HG02981 (cell line): ENCODE results near the gene SLC22A31.
"Not testable (repeated sequence)": the region's sequence is repeated elsewhere in the genome, so short reads cannot be mapped to it uniquely, and the experiment has no call there.

ENCODE experiments used
- ATAC-seq: cut with Tn5 transposase; IDR thresholded peaks from one replicate; pipeline ENCODE4 v1.9.1; 2021; ENCODE audit warnings: mild to moderate bottlenecking, moderate library complexity; ENCODE audit not compliant: unreplicated experiment

SLC22A31 gene

DNA sequence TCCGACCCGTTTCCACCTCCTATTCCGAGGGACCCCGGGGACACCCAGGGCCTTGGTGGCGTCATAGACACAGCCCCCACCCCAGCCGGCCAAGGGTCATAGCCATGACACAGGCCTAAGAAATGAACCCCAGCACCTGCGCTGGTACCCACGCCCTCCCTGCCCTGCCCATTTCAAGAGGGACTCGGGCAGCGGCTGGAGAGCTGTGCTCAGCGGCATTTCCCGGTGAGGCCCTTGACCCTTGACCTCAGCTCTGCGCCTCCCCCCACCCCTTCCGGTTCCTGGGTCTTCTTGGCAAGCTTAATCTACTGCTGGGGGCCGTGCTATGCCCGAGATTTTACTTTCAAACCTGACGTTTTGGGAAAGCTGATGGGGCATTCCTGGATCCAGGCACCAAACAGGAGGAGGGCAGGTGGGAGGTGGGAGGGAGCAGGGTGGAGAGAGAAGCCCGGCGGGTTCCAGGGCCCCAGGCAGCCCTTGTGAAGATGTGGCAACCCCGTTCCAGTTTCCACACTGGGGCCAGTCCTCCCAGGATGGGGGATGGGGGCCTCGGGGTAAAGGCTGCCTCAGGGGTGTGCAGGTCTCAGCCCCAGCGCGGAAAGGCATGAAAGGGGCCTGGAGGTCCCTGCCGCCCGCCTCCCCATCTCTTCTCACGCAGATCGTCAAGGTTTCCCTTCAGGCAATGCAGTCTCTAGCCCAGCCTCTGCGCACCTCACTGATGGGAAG is at the start of gene SLC22A31:
SLC22A31 (minus strand) TSS at position 414 of the 726 bp plus-strand sequence; CDS start at position 378, 36 bp downstream.
- no peak for ATAC-seq

DNA sequence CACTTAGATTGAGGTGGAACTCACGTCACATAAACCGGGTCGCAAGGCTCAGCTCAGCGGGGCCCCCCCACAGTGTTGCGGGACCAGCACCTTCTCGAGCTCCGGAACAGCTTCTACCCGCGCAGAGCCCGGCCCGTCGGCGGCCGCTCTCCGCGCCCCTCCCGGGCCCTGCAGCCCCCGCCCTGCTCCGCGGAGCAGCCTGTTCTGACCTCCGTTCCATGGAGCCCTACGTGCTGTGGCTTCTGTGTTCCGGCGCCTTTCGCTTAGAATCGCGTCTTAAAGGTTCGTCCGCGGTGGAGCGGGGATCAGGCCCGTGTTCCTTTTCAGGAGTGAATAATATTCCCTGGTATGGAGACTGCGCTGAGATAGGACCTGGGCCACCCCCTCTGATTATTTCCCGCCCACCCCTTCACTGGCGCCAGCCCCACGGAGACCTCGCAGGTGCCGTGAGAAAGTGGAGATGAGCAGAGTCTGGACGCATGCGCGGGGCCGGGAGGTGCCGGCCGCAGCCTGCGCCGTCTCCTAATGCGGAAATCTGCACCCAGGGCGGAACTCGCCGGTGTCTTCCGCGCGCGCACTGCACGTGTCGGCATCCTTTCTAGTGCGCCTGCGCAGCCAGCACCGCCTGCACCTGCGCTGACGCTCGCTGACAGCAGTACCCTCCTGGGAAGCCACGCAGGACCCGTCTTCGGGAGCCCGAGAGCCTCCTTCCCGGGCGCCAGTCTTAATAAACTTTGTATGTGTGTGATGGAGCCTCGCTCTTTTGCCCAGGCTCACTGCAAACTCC is 48.1 kb upstream of the SLC22A31 start:
- ATAC-seq: no peak

DNA sequence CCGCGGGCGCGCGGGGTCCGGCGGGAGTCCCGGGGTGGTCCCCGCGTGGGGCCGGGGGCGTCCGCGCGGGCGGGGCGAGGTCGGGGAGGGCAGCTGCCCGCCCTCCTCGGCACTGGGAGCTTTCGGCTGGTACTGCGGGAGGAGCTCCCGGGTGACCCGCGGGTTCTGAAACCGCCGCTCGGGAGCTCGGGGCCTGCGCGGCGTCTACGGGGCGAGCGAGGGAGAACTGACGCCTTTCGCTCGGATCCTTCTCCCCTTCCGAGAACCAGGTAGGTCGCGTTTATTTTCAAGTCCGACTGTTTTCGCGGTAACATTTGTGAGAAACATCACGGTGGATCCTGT is 47.4 kb upstream of the SLC22A31 start:
- ATAC-seq: not testable (repeated sequence)

DNA sequence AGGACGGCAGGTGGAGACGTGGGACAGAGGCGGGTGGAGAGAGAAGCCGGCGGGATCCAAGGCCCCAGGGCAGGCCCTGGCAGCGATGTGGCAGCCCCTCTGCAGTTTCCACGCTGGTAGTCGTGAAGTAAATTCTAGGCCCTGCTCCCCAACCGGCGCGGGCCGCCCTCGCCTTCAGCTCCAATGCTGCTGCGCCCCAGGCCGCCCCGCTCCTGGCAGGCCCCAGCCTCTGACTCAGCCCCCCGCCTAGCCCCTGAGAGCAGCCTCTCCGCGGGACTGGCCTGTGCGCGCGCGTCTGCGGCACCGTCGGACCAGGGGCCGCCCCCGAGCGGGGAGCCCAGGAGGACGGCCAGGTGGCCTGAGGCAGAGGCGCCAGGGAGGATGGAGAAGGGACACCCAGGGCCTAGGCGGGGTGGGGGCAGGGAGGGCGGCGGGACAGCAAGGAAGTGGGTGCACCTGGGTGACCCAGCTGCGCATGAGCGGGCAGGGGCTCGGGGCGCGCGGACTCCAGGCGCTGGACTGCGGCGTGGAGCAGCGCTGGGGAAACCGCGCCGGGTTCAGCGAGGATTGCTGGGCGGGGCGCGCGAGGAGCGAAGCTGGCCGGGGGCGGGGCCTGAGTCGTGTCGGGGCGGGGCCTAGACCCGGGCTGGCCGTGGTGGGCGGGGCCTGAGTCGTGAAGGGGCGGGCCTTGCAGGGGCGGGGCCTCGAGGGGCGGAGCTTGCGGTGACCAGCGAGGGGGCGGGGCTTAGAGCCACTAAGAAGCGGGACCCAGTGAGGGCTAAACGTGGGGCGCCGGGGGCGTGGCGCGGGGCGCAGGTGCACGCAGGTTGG is 46.8 kb upstream of the SLC22A31 start:
- peak; percentile 65 for ATAC-seq

DNA sequence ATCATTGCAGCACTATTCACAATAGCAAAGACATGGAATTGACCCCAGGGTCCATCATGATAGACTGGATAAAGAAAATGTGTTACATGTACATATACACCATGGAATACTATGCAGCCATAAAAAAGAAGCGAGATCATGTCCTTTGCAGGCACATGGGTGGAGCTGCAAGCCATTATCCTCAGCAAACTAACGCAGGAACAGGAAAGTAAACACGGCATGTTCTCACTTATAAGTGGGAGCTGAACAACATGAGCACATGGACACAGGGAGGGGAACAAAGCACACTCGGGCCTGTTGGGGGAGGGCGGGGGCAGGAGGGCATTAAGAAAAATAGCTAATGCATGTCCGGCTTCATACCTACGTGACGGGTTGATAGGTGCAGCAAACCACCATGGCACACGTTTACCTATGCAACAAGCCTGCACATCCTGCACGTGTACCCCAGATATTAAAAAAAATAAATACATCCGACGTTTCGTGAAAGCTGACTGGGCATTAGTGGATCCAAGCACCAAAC is 46.1 kb upstream of the SLC22A31 start:
- no peak for ATAC-seq

DNA sequence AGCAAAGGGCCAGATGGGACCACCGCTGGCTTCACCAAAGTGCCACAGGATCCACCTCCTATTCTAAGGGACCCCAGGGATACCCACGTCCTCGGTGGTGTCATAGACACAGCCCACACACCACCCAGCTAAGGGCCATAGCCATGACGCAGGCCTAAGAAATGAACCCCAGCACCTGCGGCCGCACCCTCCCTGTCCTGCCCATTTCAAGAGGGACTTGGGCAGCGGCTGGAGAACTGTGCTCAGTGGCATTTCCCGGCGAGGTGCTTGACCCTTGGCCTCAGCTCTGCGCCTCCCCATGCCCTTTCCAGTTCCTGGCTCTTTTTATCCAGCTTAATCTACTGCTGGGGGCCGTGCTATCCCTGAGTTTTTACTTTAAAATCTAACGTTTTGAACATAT is 44.4 kb upstream of the SLC22A31 start:
- no peak for ATAC-seq

DNA sequence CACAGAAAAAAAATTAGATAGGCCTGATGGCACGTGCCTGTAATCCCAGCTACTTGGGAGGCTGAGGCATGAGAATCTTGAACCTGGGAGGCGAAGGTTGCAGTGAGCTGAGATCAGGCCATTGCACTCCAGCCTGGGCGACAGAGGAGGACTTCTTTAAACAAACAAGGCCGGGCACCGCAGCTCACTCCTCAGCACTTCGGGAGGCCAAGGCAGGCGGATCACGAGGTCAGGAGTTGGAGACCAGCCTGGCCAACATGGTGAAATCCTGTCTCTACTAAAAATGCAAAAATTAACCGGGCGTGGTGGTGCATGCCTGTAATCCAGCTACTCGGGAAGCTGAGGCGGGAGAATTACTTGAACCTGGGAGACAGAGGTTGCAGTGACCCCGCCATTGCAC is 43.9 kb upstream of the SLC22A31 start:
- not testable (repeated sequence) for ATAC-seq

DNA sequence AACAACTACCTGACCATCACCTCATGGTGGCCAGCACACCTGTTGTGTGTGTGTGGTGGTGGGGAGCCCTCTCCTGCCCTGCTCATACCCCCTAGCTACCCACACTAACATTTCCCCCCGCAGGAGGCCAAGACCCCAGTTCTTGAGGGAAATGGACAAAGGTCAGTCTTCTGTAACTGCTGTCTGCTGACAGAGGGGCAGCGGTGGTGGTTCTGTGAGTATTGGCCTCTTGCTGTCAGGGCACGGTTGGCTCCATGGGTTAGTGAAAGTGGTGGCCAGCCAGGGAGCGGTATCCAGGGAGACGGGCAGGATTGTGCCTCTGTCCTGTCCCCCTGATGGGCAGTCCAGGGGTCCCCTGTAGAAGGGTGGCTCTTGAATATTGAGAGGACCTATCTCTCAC is 43.3 kb upstream of the SLC22A31 start:
- no peak for ATAC-seq

DNA sequence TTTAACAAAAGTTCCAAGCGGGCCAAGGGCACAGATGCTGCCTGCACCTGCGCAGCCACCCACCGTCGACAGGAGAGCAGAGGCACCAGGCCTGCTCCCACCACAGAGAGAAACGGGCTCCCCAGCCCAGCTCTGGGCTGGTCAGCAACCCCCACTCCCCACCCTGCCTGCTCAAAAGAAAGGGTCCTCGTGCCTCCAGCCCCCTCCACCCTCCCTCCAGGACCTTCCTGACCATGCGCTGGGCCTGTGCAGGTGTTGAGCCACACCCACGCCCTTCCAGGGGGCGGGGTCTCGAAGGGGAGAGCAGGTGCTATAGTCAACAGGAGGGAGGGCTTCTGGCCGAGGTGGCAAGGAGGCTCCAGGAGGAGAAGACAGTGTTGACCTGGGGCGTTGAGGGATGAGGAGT is 42.5 kb upstream of the SLC22A31 start:
- no peak for ATAC-seq

DNA sequence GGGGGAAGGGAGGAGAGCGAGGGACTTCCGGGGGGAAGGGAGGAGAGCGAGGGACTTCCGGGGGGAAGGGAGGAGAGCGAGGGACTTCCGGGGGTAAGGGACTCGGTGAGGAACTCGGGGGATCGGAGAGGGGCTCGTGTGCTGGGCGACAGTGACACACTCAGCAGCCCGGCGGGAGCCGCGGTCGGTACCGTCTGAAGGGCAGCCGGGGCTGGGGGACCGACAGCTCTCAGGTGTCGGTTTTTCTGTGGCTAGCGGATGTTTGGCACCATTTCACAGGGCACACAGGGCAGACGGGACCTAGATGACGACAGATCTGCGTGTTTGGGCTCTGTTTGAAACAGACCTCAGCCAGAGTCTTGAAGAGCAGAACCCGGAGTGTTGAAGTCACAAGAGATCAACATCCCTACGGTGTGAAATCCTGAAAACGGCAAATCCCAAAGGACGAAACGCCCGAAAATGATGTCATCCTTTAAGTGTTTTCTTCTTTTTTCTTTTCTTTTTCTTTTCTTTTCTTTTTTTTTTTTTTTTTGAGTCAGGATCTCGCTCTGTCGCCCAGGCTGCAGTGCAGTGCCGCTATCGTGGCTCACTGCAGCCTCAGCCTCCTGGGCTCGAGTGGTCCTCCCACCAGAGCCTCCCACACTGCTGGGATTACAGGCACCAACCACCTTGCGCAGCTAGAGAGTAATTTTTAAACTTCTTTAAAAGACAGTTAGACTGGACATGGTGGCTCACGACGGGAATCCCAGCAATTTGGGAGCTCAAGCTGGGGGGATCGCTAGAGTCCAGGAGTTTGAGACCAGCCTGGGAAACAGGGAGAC is 41.1 kb upstream of the SLC22A31 start:
- ATAC-seq: peak; percentile 70

DNA sequence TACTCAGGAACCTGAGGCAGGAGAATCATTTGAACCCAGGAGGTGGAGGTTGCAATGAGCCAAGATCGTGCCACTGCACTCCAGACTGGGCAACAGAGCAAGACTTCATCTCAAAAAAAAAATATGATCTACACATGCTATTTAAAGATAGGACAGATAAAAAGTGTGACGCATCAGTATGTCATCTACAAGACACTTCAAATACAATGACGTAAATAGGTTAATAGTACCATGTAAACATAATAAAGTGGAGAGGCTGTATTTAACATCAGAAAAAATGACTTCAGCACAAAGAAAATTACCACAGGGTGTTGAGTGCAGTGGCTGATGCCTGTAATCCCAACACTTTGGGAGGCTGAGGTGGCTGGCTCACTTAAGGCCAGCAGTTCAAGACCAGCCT is 37.4 kb upstream of the SLC22A31 start:
- no peak for ATAC-seq

DNA sequence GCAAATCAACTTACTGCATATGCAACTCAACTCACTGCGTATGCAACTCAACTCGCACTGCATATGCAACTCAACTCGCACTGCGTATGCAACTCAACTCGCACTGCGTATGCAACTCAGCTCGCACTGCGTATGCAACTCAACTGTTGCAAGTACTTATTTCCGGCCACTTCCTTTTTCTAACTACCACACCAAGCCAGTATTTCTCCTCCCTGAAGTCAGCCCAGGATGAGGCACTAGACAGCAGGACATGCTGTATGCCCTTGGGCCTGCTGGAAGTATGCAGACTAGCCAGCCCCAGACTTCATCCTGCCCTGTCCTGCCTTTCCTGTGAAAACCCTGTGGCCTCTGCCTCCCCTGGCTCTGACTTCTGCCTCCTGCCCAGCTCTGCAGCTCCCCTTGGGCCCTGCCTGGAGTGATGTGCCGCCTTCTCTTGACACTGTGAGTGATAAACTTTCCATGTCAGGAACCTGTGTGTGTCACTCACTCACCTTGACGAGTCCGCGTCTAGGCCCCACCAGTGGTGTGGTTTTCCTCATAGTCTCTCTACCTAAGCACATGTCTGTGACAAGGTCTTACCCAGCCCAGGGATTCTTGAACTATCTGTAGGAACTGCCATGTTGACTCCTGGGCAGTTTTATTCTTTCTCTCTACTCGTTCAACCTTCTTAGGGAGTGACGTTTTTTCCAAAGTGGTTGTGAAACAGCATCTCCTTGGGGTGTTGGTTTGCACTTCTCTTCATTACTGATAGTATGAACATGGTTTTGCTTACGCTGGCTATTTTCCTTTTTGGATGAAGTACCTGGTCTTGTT is 33.5 kb upstream of the SLC22A31 start:
- no peak for ATAC-seq

DNA sequence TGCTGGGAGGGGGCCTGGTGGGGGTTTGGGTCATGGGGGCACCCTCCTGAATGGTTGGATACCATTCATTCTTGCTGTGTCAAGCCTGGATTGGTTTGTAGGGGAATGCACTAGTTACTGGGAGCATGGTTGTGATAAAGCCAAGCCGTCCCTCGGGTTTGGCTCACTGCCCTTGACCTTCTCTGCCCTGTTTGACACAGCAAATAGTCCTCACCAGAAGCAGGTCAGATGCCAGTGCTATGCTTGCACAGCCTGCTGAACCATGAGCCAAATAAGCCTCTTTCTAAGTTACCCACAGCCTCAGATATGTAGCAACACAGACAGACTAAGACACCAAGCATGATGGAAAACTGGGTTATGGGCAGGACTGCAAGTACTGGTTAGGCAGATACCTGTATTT is 31.8 kb upstream of the SLC22A31 start:
- no peak for ATAC-seq

DNA sequence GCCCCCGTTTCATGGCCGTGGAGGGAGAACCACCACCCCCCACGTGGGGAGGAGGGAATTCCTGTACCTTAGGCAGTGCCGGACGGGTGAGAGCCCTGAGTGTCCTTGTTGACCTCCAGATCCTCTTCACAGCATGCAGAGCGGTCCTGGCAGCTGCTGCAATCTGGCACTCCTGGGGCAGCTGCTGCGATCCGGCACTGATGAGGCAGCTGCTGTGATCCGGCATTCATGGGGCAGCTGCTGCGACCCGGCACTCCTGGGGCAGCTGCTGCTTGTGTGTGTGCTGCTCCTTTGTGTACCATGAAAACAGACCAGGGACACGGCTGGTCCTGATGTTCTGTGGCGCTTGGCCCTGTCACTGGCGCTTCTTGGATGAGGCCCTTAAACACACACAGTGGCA is 29.9 kb upstream of the SLC22A31 start:
- no peak for ATAC-seq

DNA sequence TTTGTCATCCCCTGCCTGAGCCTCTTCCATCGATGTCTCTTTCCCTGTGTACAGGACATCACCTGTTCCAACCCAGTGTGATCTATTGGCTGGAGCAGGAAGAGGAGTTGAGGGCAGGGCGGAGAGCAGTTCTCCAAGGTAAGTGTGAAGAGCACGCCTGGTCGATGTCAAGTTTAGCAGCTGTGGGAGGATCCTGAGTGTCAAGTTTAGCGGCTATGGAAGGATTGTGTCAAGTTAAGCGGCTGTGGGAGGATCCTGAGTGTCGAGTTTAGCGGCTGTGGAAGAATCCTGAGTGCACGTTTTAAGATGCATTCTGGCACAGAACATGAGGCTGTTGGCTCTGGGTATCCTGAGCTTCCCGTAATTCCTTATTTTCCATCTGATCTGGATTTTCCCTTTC is 24.3 kb upstream of the SLC22A31 start:
- no peak for ATAC-seq

DNA sequence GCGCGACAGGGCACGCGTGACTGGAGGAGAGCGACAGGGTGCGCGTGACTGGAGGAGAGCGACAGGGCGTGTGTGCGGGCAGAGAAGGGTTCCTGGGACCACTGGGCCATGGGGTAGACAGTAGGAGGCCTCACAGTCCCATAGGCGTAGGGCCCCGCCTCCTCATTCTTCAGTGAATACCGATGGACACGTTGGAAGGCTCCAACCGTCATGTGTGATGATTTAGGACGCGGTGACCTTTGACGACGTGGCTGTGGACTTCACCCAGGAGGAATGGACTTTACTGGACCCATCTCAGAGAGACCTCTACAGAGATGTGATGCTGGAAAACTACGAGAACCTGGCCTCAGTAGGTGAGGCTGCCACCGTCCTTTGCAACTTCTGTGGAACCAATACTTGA is 22.6 kb upstream of the SLC22A31 start:
- no peak for ATAC-seq

DNA sequence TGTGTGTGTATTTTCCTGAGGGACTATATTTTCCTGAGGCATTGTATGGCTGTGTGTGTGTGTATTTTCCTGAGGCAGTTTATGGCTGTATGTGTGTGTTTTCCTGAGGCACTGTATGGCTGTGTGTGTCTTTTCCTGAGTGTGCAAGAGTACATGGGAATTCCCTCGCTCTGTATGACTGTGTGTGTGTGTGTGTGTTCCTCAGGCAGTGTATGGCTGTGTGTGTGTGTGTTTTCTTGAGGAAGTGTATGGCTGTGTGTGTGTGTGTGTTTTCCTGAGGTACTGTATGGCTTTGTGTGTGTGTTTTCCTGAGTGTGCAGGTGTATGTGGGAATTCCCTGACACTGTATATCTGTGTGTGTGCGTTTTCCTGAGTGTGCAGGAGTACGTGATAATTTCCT is 21.3 kb upstream of the SLC22A31 start:
- ATAC-seq: no peak

DNA sequence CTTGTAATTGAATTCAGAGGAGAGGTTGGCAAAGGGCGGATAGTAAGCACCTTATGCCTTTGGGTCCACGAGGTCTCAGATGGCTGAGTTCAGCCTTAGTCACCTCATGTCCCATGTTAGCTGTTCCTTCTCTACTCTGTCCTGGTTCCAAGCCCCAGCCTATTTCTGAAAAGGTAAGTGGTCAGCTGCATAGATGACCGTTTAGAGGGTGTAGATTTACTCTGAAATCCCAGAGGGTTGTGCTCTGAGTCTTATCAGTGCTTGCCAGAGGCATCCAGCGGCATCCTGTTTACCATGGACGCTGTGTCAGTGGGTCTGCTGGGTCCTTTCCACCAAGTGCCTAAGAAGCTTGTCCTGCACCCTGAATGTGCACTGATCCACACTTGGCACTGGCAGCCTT is 19.0 kb upstream of the SLC22A31 start:
- ATAC-seq: no peak

DNA sequence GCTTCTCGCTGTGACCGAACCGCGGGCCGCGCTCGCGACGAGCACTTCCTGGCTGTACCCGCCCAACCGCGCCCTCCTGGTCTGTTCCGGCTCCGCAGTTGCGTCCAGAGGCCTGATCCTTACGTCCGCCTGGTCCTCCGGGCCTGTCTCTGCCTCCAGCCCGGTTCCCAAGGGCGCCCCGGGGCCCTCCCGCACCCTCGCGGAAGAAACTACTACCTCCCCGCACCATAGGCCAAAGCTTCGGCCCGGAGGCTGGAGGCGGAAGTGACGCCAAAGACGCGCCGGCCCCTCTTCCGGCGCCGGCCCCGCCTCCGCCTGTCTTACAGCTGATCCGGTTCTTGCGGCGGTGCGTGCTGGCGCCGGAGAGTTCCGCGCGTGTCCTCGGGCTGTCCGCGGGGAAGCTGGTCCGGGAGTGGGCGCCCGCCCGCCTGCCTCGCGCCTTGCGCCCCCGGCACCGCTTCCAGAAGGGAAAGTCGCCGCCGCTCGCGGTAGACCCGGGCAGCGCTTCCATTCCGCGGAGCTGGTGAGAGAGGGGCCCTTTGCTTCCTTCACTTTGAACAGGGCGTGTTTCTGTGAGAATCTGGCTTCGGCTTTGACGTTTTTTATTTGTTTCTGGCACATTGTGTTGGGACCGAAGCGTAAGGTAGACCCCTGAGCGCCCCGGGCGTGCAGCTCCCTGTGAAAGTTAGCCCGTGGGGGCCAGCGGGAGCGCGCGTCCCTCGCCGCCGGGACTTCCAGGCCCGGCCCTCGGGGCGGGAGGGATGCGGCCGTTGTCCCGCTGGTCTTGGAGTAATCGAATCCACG is 17.3 kb upstream of the SLC22A31 start, which contains the start of gene ZNF778:
ZNF778 (plus strand) TSS at position 316 of the 804 bp plus-strand sequence. CDS start 3,425 bp downstream, outside the sequence.
- peak; percentile 73 for ATAC-seq
